ENCODE results near the gene ABCC8. TPM values are rescaled to one million over a fixed set of nuclear protein-coding genes. Genes with fewer than 3 reads are reported as not detected.

ABCC8 gene
- total RNA-seq, 1 donor, result not detected

GRCh38 chr11:17479284-17480214 lies 2.9 kb upstream of the ABCC8 start:
- peak; percentile 94 for DNase-seq (ENCODE audit: insufficient read length, low spot score, missing footprints)
- Histone ChIP-seq H3K79me2 (ENCODE audit: insufficient read depth, low read length) (no peaks in the 10 kb centered on the region), H3K27me3 (ENCODE audit: insufficient read depth, low read length) (peaks cover 35% of the 10 kb centered on the region), H4K20me1 (ENCODE audit: insufficient read depth, low read length) (no peaks in the 10 kb centered on the region), H3K9me3 (ENCODE audit: low read depth, low read length) (no peaks in the 10 kb centered on the region), H3K4me3 (ENCODE audit: insufficient read depth, low read length) (no peak overlapping the region), H3K27ac (ENCODE audit: low read depth, low read length) (no peak overlapping the region), H2AFZ (ENCODE audit: low read length) (peak overlapping the region; percentile 35), H3K4me1 (ENCODE audit: insufficient read depth, low read length) (no peaks in the 10 kb centered on the region), H3K4me2 (ENCODE audit: insufficient read depth, low read length) (no peak overlapping the region), H3K36me3 (ENCODE audit: insufficient read depth, low read length) (no peaks in the 10 kb centered on the region)
- TF ChIP-seq CTCF (IDR thresholded peaks at IDR 0.05; ENCODE audit: extremely low read depth, low read depth, low read length), result no peak

GRCh38 chr11:17478070-17478469 lies 1.4 kb upstream of the ABCC8 start:
- H4K20me1 ChIP-seq (ENCODE audit: insufficient read depth, low read length), result no peaks in the 10 kb centered on the region
- peak; percentile 73 for DNase-seq (ENCODE audit: insufficient read length, low spot score, missing footprints)
- H3K4me3 ChIP-seq (ENCODE audit: insufficient read depth, low read length), result no peak overlapping the region
- no peaks in the 10 kb centered on the region for H3K4me1 ChIP-seq (ENCODE audit: insufficient read depth, low read length)
- no peaks in the 10 kb centered on the region for H3K36me3 ChIP-seq (ENCODE audit: insufficient read depth, low read length)
- H3K27me3 ChIP-seq (ENCODE audit: insufficient read depth, low read length), result peaks cover 43% of the 10 kb centered on the region
- no peak overlapping the region for H3K4me2 ChIP-seq (ENCODE audit: insufficient read depth, low read length)
- H3K79me2 ChIP-seq (ENCODE audit: insufficient read depth, low read length), result no peaks in the 10 kb centered on the region
- H2AFZ ChIP-seq (ENCODE audit: low read length), result no peak overlapping the region
- TF ChIP-seq CTCF (IDR thresholded peaks at IDR 0.05; ENCODE audit: extremely low read depth, low read depth, low read length), result no peak
- H3K9me3 ChIP-seq (ENCODE audit: low read depth, low read length), result no peaks in the 10 kb centered on the region
- no peak overlapping the region for H3K27ac ChIP-seq (ENCODE audit: low read depth, low read length)

- no peaks in the 10 kb centered on the region for H3K36me3 ChIP-seq (ENCODE audit: insufficient read depth, low read length)
Measured at GRCh38 chr11:17477361-17477760, 716 bp upstream of the ABCC8 start.

More at GRCh38 chr11:17477361-17477760, 716 bp upstream of the ABCC8 start:
- H3K9me3 ChIP-seq (ENCODE audit: low read depth, low read length), result no peaks in the 10 kb centered on the region
- H3K79me2 ChIP-seq (ENCODE audit: insufficient read depth, low read length), result no peaks in the 10 kb centered on the region
- no peak overlapping the region for H3K4me2 ChIP-seq (ENCODE audit: insufficient read depth, low read length)
- H3K4me1 ChIP-seq (ENCODE audit: insufficient read depth, low read length), result no peaks in the 10 kb centered on the region
- TF ChIP-seq CTCF (IDR thresholded peaks at IDR 0.05; ENCODE audit: extremely low read depth, low read depth, low read length), result no peak
- peaks cover 43% of the 10 kb centered on the region for H3K27me3 ChIP-seq (ENCODE audit: insufficient read depth, low read length)
- no peak overlapping the region for H3K4me3 ChIP-seq (ENCODE audit: insufficient read depth, low read length)
- peak; percentile 53 for DNase-seq (ENCODE audit: insufficient read length, low spot score, missing footprints)
- no peak overlapping the region for H3K27ac ChIP-seq (ENCODE audit: low read depth, low read length)
- H2AFZ ChIP-seq (ENCODE audit: low read length), result no peak overlapping the region
- H4K20me1 ChIP-seq (ENCODE audit: insufficient read depth, low read length), result no peaks in the 10 kb centered on the region
